ENCODE measurements around the gene KBTBD12.

KBTBD12 gene

GRCh38 chr3:127997016-127997415 is 82.0 kb downstream of the KBTBD12 start:
- CTCF ChIA-PET: no interaction called here
- TF ChIP-seq ZNF384 (IDR thresholded peaks at IDR 0.05) (no peak), BHLHE40 (IDR thresholded peaks at IDR 0.05; ENCODE audit: borderline replicate concordance) (no peak), ELF4 (IDR thresholded peaks at IDR 0.05) (no peak), FOXK2 (IDR thresholded peaks at IDR 0.05) (no peak), LEF1 (IDR thresholded peaks at IDR 0.05; ENCODE audit: borderline replicate concordance) (no peak), TARDBP (IDR thresholded peaks at IDR 0.05) (no peak), FOXM1 (IDR thresholded peaks at IDR 0.05; ENCODE audit: borderline replicate concordance) (no peak), CTBP1 (IDR thresholded peaks at IDR 0.05; ENCODE audit: borderline replicate concordance) (no peak), PKNOX1 (IDR thresholded peaks at IDR 0.05) (no peak), NFRKB (IDR thresholded peaks at IDR 0.05) (no peak), L3MBTL2 (conservative IDR thresholded peaks at IDR 0.05) (no peak), ARNT (IDR thresholded peaks at IDR 0.05) (no peak), SUZ12 (IDR thresholded peaks at IDR 0.05) (no peak), FOXA1 (IDR thresholded peaks at IDR 0.05) (no peak), SP1 (IDR thresholded peaks at IDR 0.05) (no peak), HDGF (IDR thresholded peaks at IDR 0.05; ENCODE audit: borderline replicate concordance) (no peak)
- DNase-seq (ENCODE audit: extremely low spot score): no peak
- POLR2A ChIA-PET: no interaction called here

GRCh38 chr3:127997961-127998360 is 82.9 kb downstream of the KBTBD12 start:
- no peak for TF ChIP-seq FOXK2 (IDR thresholded peaks at IDR 0.05)
- DNase-seq (ENCODE audit: extremely low spot score): no peak
- POLR2A ChIA-PET: no interaction called here
- CTCF ChIA-PET: no interaction called here

GRCh38 chr3:127998596-127998995 is 83.6 kb downstream of the KBTBD12 start:
- no peak for DNase-seq (ENCODE audit: extremely low spot score)
- ChIA-PET CTCF (no interaction called here), POLR2A (no interaction called here)
- TF ChIP-seq TARDBP (IDR thresholded peaks at IDR 0.05) (no peak), ZNF384 (IDR thresholded peaks at IDR 0.05) (no peak), ELF4 (IDR thresholded peaks at IDR 0.05) (no peak), LEF1 (IDR thresholded peaks at IDR 0.05; ENCODE audit: borderline replicate concordance) (no peak), SP1 (IDR thresholded peaks at IDR 0.05) (no peak), CTBP1 (IDR thresholded peaks at IDR 0.05; ENCODE audit: borderline replicate concordance) (no peak), ARNT (IDR thresholded peaks at IDR 0.05) (no peak), HDGF (IDR thresholded peaks at IDR 0.05; ENCODE audit: borderline replicate concordance) (no peak), FOXK2 (IDR thresholded peaks at IDR 0.05) (no peak)

GRCh38 chr3:127999509-128000106 is 84.6 kb downstream of the KBTBD12 start:
- CTCF ChIA-PET: no interaction called here
- POLR2A ChIA-PET: no interaction called here
- no peak for DNase-seq (ENCODE audit: extremely low spot score)
- no peak for TF ChIP-seq TARDBP (IDR thresholded peaks at IDR 0.05)
- TF ChIP-seq FOXA1 (IDR thresholded peaks at IDR 0.05): no peak
- no peak for TF ChIP-seq LEF1 (IDR thresholded peaks at IDR 0.05; ENCODE audit: borderline replicate concordance)
- no peak for TF ChIP-seq L3MBTL2 (conservative IDR thresholded peaks at IDR 0.05)
- no peak for TF ChIP-seq BHLHE40 (IDR thresholded peaks at IDR 0.05; ENCODE audit: borderline replicate concordance)
- TF ChIP-seq ELF4 (IDR thresholded peaks at IDR 0.05): no peak
- TF ChIP-seq FOXK2 (IDR thresholded peaks at IDR 0.05): no peak
- no peak for TF ChIP-seq PKNOX1 (IDR thresholded peaks at IDR 0.05)
- no peak for TF ChIP-seq ZNF384 (IDR thresholded peaks at IDR 0.05)
- no peak for TF ChIP-seq CTBP1 (IDR thresholded peaks at IDR 0.05; ENCODE audit: borderline replicate concordance)
- TF ChIP-seq SP1 (IDR thresholded peaks at IDR 0.05): no peak
- no peak for TF ChIP-seq SUZ12 (IDR thresholded peaks at IDR 0.05)
- TF ChIP-seq FOXM1 (IDR thresholded peaks at IDR 0.05; ENCODE audit: borderline replicate concordance): no peak
- no peak for TF ChIP-seq ARNT (IDR thresholded peaks at IDR 0.05)
- no peak for TF ChIP-seq NFRKB (IDR thresholded peaks at IDR 0.05)
- no peak for TF ChIP-seq HDGF (IDR thresholded peaks at IDR 0.05; ENCODE audit: borderline replicate concordance)

GRCh38 chr3:128001576-128001975 is 86.5 kb downstream of the KBTBD12 start:
- ChIA-PET POLR2A (no interaction called here), CTCF (no interaction called here)
- DNase-seq (ENCODE audit: extremely low spot score): no peak
- TF ChIP-seq LEF1 (IDR thresholded peaks at IDR 0.05; ENCODE audit: borderline replicate concordance): no peak
- no peak for TF ChIP-seq L3MBTL2 (conservative IDR thresholded peaks at IDR 0.05)
- no peak for TF ChIP-seq ELF4 (IDR thresholded peaks at IDR 0.05)
- no peak for TF ChIP-seq FOXK2 (IDR thresholded peaks at IDR 0.05)
- TF ChIP-seq SUZ12 (IDR thresholded peaks at IDR 0.05): no peak
- no peak for TF ChIP-seq TARDBP (IDR thresholded peaks at IDR 0.05)
- TF ChIP-seq PKNOX1 (IDR thresholded peaks at IDR 0.05): no peak
- no peak for TF ChIP-seq HDGF (IDR thresholded peaks at IDR 0.05; ENCODE audit: borderline replicate concordance)
- TF ChIP-seq FOXM1 (IDR thresholded peaks at IDR 0.05; ENCODE audit: borderline replicate concordance): no peak

- TF ChIP-seq FOXK2 (IDR thresholded peaks at IDR 0.05): no peak
- TF ChIP-seq L3MBTL2 (conservative IDR thresholded peaks at IDR 0.05): no peak
- no peak for TF ChIP-seq FOXM1 (IDR thresholded peaks at IDR 0.05; ENCODE audit: borderline replicate concordance)
- TF ChIP-seq SUZ12 (IDR thresholded peaks at IDR 0.05): no peak
- no peak for TF ChIP-seq PKNOX1 (IDR thresholded peaks at IDR 0.05)
- TF ChIP-seq BHLHE40 (IDR thresholded peaks at IDR 0.05; ENCODE audit: borderline replicate concordance): no peak
- TF ChIP-seq SP1 (IDR thresholded peaks at IDR 0.05): no peak
- TF ChIP-seq NFRKB (IDR thresholded peaks at IDR 0.05): no peak
- TF ChIP-seq ELF4 (IDR thresholded peaks at IDR 0.05): no peak
- TF ChIP-seq LEF1 (IDR thresholded peaks at IDR 0.05; ENCODE audit: borderline replicate concordance): no peak
- DNase-seq (ENCODE audit: extremely low spot score): no peak
- ChIA-PET CTCF (no interaction called here), POLR2A (no interaction called here)
Observed at GRCh38 chr3:128004661-128005060, 89.6 kb downstream of the KBTBD12 start.
